ENCODE results near the gene CPNE8. TPM values are rescaled to one million over a fixed set of nuclear protein-coding genes. Genes with fewer than 3 reads are reported as not detected.

The CPNE8 gene
- total RNA-seq, 4 donors from 2014 or later: 12.1 to 38.3 (median 13.4) TPM

DNA sequence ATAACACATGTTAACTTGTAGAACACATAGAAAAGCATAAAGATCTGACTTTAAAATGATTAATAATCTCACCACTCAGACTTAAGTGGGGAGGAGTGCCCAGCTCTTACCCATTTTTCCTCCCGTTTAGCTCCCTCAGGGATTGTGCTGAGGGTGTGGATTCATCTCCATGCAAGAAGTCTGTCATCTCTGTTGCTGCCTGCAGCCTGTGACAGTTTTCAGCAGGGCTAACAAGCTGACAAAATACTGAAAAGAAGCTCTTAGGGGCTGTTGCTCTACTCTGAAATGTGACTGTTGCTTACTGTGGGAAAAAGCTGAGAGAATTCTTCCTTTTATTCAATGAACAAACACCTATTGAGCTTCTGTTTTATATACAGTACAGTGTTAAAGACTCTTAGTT, 216.2 kb downstream of the CPNE8 start:
- TF ChIP-seq EP300 (IDR thresholded peaks at IDR 0.05): no peak
- TF ChIP-seq POLR2A (IDR thresholded peaks at IDR 0.05): no peak
- no peak for TF ChIP-seq CTCF (IDR thresholded peaks at IDR 0.05)
- no peak for TF ChIP-seq POLR2AphosphoS5 (IDR thresholded peaks at IDR 0.05)
- H3K4me3 ChIP-seq: no peak overlapping the region
- no peak for DNase-seq (ENCODE audit: low spot score in 2 of 2)
- H3K9me3 ChIP-seq: peaks cover 4% of the 10 kb centered on the region
- WGBS: 38% methylated on average over 1 of the region's 1 CpG
- H3K36me3 ChIP-seq: peaks cover 11% of the 10 kb centered on the region
- no peaks in the 10 kb centered on the region for H3K4me1 ChIP-seq
- no peaks in the 10 kb centered on the region for H3K27me3 ChIP-seq
- H3K27ac ChIP-seq: no peak overlapping the region

DNA sequence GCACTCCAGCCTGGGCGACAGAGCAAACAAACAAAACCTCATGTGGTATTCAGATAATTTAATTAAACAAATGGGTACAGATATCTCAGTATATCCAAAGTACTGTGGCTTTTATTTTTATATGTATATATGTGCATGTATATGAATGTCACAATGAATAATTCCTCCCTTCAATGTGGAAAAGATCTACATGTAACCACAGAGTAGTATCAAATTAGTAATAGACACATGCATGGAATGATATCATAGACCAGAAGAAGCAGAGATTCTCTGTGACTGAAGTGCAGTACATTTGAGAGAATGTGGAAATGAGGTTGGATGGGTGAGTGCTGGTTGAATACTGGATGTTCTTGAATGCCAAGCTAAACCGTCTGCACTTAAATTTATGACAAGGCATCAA, 222.9 kb downstream of the CPNE8 start:
- H3K36me3 ChIP-seq: peaks cover 11% of the 10 kb centered on the region
- 86% methylated on average over 2 of the region's 2 CpGs for WGBS
- TF ChIP-seq POLR2AphosphoS5 (IDR thresholded peaks at IDR 0.05): no peak
- TF ChIP-seq EP300 (IDR thresholded peaks at IDR 0.05): no peak
- no peak for TF ChIP-seq CTCF (IDR thresholded peaks at IDR 0.05)
- no peak for TF ChIP-seq POLR2A (IDR thresholded peaks at IDR 0.05)

DNA sequence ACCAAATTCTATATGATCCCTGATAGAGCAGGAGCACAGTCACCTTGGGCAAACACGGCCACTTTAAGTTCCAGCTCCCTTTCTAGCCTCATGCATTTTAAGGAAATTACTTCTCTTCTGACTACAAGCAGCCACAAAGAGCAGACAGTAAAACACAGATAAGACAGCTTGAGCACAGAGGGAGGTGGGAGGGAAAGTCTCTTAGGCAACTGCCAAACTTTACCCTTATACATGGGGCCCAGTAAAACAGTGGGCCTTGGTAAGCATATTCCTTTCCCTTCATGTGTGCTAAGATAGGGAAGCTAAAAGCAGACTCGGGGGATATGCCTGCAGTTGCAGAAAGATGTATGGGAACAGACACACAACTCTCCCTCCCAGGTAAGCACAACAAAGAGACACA, 235.9 kb downstream of the CPNE8 start:
- TF ChIP-seq POLR2AphosphoS5 (IDR thresholded peaks at IDR 0.05) (no peak), EP300 (IDR thresholded peaks at IDR 0.05) (no peak), CTCF (IDR thresholded peaks at IDR 0.05) (no peak), POLR2A (IDR thresholded peaks at IDR 0.05) (no peak)
- Histone ChIP-seq H3K36me3 (peaks cover 12% of the 10 kb centered on the region), H3K9me3 (no peaks in the 10 kb centered on the region), H3K27me3 (no peaks in the 10 kb centered on the region), H3K4me1 (no peaks in the 10 kb centered on the region), H3K4me3 (no peak overlapping the region), H3K27ac (no peak overlapping the region)
- 42% methylated on average over 2 of the region's 2 CpGs for WGBS
- no peak for DNase-seq (ENCODE audit: low spot score in 2 of 2)

More for the DNA sequence above, 222.9 kb downstream of the CPNE8 start:
- no peak overlapping the region for H3K4me3 ChIP-seq
- H3K4me1 ChIP-seq: no peaks in the 10 kb centered on the region
- peaks cover 4% of the 10 kb centered on the region for H3K9me3 ChIP-seq
- H3K27me3 ChIP-seq: no peaks in the 10 kb centered on the region
- no peak for DNase-seq (ENCODE audit: low spot score in 2 of 2)
- no peak overlapping the region for H3K27ac ChIP-seq

DNA sequence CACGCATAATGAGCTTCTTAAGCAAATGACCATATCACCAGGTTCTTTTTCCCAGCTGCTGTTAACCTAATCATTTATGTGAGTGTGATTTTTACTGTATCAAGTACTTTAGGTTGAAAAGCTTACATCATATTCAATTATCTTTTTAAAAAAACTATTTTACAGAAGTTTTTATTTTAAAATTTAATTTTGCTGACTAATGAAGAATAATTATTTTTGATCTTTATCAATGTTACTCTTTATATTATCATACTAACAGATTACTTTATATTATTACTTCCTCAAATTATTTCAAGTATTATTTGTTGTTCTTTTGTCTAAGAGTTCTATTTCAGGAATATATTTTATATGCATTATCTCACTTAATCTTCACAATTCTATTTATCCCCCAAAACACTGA, 236.3 kb downstream of the CPNE8 start:
- WGBS: 97% methylated on average over 1 of the region's 1 CpG
- no peaks in the 10 kb centered on the region for H3K4me1 ChIP-seq
- peaks cover 7% of the 10 kb centered on the region for H3K36me3 ChIP-seq
- TF ChIP-seq CTCF (IDR thresholded peaks at IDR 0.05): no peak
- no peak for TF ChIP-seq EP300 (IDR thresholded peaks at IDR 0.05)
- no peak overlapping the region for H3K27ac ChIP-seq
- H3K9me3 ChIP-seq: no peaks in the 10 kb centered on the region
- no peak overlapping the region for H3K4me3 ChIP-seq
- no peak for DNase-seq (ENCODE audit: low spot score in 2 of 2)
- H3K27me3 ChIP-seq: no peaks in the 10 kb centered on the region

DNA sequence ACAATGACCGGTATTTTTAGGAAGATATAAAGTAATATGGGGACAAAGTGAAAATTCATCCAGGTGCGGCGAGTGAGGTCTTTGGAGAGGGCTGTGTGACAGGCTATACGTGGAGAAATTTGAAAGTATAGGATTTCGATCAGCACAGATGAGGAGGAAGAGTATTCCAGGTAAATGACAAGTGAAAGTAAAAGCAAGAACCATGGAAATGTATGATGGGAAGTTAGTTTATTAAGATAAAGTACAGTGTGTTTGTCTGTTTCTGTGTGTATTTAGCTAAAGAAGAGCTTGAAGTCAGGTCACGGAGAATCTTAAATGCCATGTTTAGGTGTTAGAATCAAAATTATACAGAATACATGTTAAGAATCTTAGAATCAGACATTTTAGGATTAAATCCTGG, 239.0 kb downstream of the CPNE8 start:
- DNase-seq (ENCODE audit: low spot score in 2 of 2): no peak
- TF ChIP-seq CTCF (IDR thresholded peaks at IDR 0.05) (no peak), POLR2A (IDR thresholded peaks at IDR 0.05) (no peak), EP300 (IDR thresholded peaks at IDR 0.05) (no peak), POLR2AphosphoS5 (IDR thresholded peaks at IDR 0.05) (no peak)
- H3K36me3 ChIP-seq: peaks cover 11% of the 10 kb centered on the region
- H3K27ac ChIP-seq: no peak overlapping the region
- H3K9me3 ChIP-seq: peaks cover 3% of the 10 kb centered on the region
- no peak overlapping the region for H3K4me3 ChIP-seq
- 93% methylated on average over 6 of the region's 6 CpGs for WGBS
- H3K27me3 ChIP-seq: no peaks in the 10 kb centered on the region
- no peaks in the 10 kb centered on the region for H3K4me1 ChIP-seq
